Osteoblast (primary cell): ENCODE measurements around the gene VAV2. TPM values are rescaled to one million over a fixed set of nuclear protein-coding genes. Genes with fewer than 3 reads are reported as not detected.

Experiments used
- DNase-seq: peaks from one replicate; pipeline ENCODE4 v3.0.0; 2011; ENCODE audit warnings: low spot score, mixed read lengths; ENCODE audit not compliant: insufficient read length; ENCODE audit errors: missing footprints
- H2AFZ ChIP-seq: 2 replicates; pipeline ENCODE4 v1.6.0; 2011; ENCODE audit warnings: mild to moderate bottlenecking, low read length
- H3K27ac ChIP-seq: 2 replicates; pipeline ENCODE4 v1.5.1; 2011; ENCODE audit warnings: mild to moderate bottlenecking, low read depth, low read length, moderate library complexity
- H3K27me3 ChIP-seq: 2 replicates; pipeline ENCODE4 v1.6.0; 2012; ENCODE audit warnings: mild to moderate bottlenecking, control low read depth, inconsistent platforms, low read length, moderate library complexity; ENCODE audit not compliant: insufficient read depth
- H3K36me3 ChIP-seq: 2 replicates; pipeline ENCODE4 v1.5.1; 2011; ENCODE audit warnings: mild to moderate bottlenecking, low read length, control low read depth, moderate library complexity; ENCODE audit not compliant: insufficient read depth
- H3K4me1 ChIP-seq: 2 replicates; pipeline ENCODE4 v1.5.1; 2011; ENCODE audit warnings: mild to moderate bottlenecking, low read length, control low read depth, moderate library complexity; ENCODE audit not compliant: insufficient read depth
- H3K4me2 ChIP-seq: 2 replicates; pipeline ENCODE4 v1.6.0; 2011; ENCODE audit warnings: mild to moderate bottlenecking, low read length; ENCODE audit not compliant: insufficient read depth
- H3K4me3 ChIP-seq: fragments of 200-600 bp; sonication (generic); 3 replicates; pipeline ENCODE4 v1.5.1; 2012; ENCODE audit warnings: mild to moderate bottlenecking, low read length, inconsistent platforms; ENCODE audit not compliant: insufficient read depth
- H3K79me2 ChIP-seq: 2 replicates; pipeline ENCODE4 v1.6.0; 2012; ENCODE audit warnings: mild to moderate bottlenecking, low read length, control low read depth, inconsistent platforms; ENCODE audit not compliant: insufficient read depth
- H3K9me3 ChIP-seq: 2 replicates; pipeline ENCODE4 v1.5.1; 2011; ENCODE audit warnings: low read depth, low read length, control low read depth
- H4K20me1 ChIP-seq: 2 replicates; pipeline ENCODE4 v1.6.0; 2012; ENCODE audit warnings: mild to moderate bottlenecking, low read length, control low read depth; ENCODE audit not compliant: insufficient read depth
- CTCF ChIP-seq: IDR thresholded peaks from 2 replicates; pipeline ENCODE4 v1.5.1; 2011; ENCODE audit warnings: mild to moderate bottlenecking, low read depth, low read length, moderate library complexity; ENCODE audit errors: extremely low read depth
- total RNA-seq: library from RNA; depleted of rRNA; stranded (reverse); fragments of >200 nt; gene quantifications from 2 replicates; pipeline ENCODE4 v1.2.3, GENCODE V29; 2012

The VAV2 gene
- total RNA-seq, 1 donor = 8.0 TPM

DNA sequence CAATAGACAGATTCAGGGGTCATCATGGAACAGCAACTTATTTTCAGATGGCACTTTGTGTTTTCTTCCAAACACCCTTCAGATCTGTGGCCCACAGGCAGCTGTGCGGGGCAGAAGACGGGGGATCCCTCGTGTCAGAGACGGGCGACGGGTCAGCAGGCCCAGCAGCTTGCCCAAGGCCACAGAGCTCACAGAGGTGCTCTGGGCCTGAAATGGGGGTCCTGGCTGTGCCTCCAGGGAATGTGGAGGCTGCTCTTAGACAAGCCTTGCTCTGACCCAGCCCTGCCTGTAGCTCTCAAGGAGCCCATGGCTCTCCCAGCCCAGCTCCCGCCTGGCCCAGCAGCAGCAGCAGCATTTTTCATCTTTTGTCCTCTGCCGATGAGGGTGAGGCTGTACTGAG lies 213.0 kb downstream of the VAV2 start:
- TF ChIP-seq CTCF = no peak

GRCh38 chr9:133778336-133779013 lies 213.6 kb downstream of the VAV2 start:
- Histone ChIP-seq H2AFZ (no peak overlapping the region), H3K4me3 (no peak overlapping the region), H3K9me3 (no peaks in the 10 kb centered on the region), H3K4me1 (no peaks in the 10 kb centered on the region), H4K20me1 (peaks cover 4% of the 10 kb centered on the region), H3K27me3 (no peaks in the 10 kb centered on the region), H3K27ac (no peak overlapping the region), H3K79me2 (no peaks in the 10 kb centered on the region), H3K36me3 (peaks cover 44% of the 10 kb centered on the region), H3K4me2 (no peak overlapping the region)
- TF ChIP-seq CTCF = no peak
- no peak for DNase-seq

More for the DNA sequence above, 213.0 kb downstream of the VAV2 start:
- peaks cover 4% of the 10 kb centered on the region for H4K20me1 ChIP-seq
- no peaks in the 10 kb centered on the region for H3K4me1 ChIP-seq
- H2AFZ ChIP-seq = no peak overlapping the region
- DNase-seq = no peak
- no peaks in the 10 kb centered on the region for H3K27me3 ChIP-seq
- H3K79me2 ChIP-seq = no peaks in the 10 kb centered on the region
- H3K36me3 ChIP-seq = peaks cover 39% of the 10 kb centered on the region
- H3K4me3 ChIP-seq = no peak overlapping the region
- no peak overlapping the region for H3K27ac ChIP-seq
- H3K9me3 ChIP-seq = no peaks in the 10 kb centered on the region
- H3K4me2 ChIP-seq = no peak overlapping the region

DNA sequence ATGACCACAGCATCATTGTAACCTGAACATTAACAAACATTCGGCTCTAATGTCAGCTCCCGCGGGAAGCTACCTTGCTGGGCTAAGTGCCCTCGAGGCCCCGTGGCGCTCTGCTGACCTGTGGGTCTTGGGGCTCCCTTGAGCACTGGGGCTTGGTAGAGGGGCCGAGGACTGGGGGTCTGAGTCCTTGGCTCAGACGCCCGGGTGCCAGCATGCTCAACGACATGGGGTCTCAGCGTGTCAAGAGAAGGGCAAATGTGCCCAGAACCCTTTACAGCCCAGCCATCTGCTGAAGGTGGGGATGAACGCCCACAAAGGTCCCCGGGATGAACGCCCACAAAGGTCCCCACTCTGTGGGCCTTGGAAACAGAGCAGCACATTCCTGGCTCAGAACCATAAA lies 214.3 kb downstream of the VAV2 start:
- Histone ChIP-seq H3K27ac (no peak overlapping the region), H4K20me1 (peaks cover 4% of the 10 kb centered on the region), H3K4me1 (no peaks in the 10 kb centered on the region), H3K79me2 (no peaks in the 10 kb centered on the region), H3K9me3 (no peaks in the 10 kb centered on the region), H2AFZ (no peak overlapping the region), H3K36me3 (peaks cover 43% of the 10 kb centered on the region), H3K27me3 (no peaks in the 10 kb centered on the region), H3K4me3 (no peak overlapping the region), H3K4me2 (no peak overlapping the region)
- no peak for TF ChIP-seq CTCF
- no peak for DNase-seq

DNA sequence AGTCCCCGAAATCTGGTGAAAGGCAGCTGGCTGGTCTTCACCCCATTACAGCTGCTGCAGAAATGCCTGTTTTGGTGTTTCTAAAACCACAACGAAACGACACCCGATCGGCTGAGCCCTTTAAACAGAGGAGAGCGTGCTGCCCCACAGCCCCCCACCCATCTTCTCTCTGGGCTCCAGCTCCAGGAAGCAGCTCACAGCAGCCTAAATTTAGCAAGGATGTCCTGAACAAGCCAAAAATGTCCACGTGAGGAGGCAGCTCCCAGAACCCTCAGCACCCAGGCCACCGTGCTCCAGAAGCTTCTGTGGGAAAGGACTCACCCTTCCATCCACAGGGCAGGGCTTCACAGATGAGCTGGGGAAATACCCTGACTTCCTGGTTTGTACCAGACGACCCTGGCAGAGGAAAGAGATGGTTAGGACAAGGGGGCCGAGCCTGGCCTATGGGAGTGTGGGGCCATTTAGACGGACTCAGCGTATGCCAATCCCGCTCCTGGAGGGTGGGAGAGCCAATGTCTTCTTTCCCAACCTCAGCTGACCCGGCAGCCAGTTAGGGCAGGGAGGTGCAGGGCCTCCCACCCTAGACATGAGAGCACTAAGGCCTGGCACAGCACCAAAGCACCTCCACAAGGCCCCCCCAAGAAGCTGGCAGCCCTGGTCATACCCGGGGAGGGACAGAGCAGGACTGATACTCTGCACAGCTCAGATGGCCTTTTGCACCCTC lies 214.9 kb downstream of the VAV2 start:
- H3K4me3 ChIP-seq = no peak overlapping the region

More for the DNA sequence above, 214.9 kb downstream of the VAV2 start:
- H3K4me2 ChIP-seq = no peak overlapping the region
- H3K4me1 ChIP-seq = no peaks in the 10 kb centered on the region
- H3K79me2 ChIP-seq = no peaks in the 10 kb centered on the region
- no peak for DNase-seq
- H3K36me3 ChIP-seq = peaks cover 39% of the 10 kb centered on the region
- TF ChIP-seq CTCF = no peak
- peaks cover 4% of the 10 kb centered on the region for H4K20me1 ChIP-seq
- no peak overlapping the region for H2AFZ ChIP-seq
- H3K9me3 ChIP-seq = no peaks in the 10 kb centered on the region
- H3K27me3 ChIP-seq = no peaks in the 10 kb centered on the region
- H3K27ac ChIP-seq = no peak overlapping the region
